ENCODE results near the gene ERLIN1. TPM values are rescaled to one million over a fixed set of nuclear protein-coding genes. Genes with fewer than 3 reads are reported as not detected.

ERLIN1 gene
- total and polyA plus RNA-seq, 8 donors, result 23.8 to 56.3 (median 47.0) TPM

GRCh38 chr10:100146875-100147650 lies 38.8 kb downstream of the ERLIN1 start:
- Histone ChIP-seq H3K36me3 (peaks cover 0 to 29% of the 10 kb centered on the region in 2 donors), H3K4me1 (no peaks in the 10 kb centered on the region), H3K27ac (no peak overlapping the region), H3K9me3 (no peaks in the 10 kb centered on the region), H3K27me3 (no peaks in the 10 kb centered on the region), H3K4me3 (no peak overlapping the region)
- intact Hi-C loops (cut with DNase I), result no loop called here
- DNase-seq (no peak), ATAC-seq (no peak)
- no peak for TF ChIP-seq CTCF (IDR thresholded peaks at IDR 0.05)

GRCh38 chr10:100146398-100146797 lies 39.4 kb downstream of the ERLIN1 start:
- TF ChIP-seq CTCF (IDR thresholded peaks at IDR 0.05), result no peak
- ATAC-seq, result no peak
- H3K4me1 ChIP-seq, result no peaks in the 10 kb centered on the region
- peaks cover 0 to 23% of the 10 kb centered on the region in 2 donors for H3K36me3 ChIP-seq
- intact Hi-C loops (cut with DNase I), result no loop called here
- no peak for DNase-seq
- no peak overlapping the region for H3K27ac ChIP-seq
- no peaks in the 10 kb centered on the region for H3K9me3 ChIP-seq
- no peaks in the 10 kb centered on the region for H3K27me3 ChIP-seq
- no peak overlapping the region for H3K4me3 ChIP-seq

DNA sequence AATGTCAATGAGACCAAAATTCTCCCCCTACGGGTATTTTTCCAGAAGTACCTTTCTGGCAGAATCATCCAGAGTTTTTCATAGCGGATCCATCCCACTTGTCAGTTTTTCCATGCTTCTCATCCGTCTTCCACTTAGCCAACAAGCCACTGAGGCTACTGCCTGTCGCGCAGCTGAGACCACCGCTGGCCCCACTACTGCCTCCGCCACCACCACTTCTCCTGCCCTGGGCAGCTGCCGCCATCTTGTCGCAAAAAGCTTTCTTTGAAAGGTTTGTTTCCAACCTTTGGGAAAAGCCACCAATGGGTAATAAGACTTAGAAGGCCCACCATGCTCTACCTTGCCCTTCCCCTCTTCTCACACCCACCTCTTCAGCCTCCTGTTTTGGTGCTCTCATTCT lies 42.1 kb downstream of the ERLIN1 start:
- H3K27ac ChIP-seq, result no peak overlapping the region
- DNase-seq, result no peak
- ATAC-seq, result no peak
- H3K9me3 ChIP-seq, result no peaks in the 10 kb centered on the region
- no peak overlapping the region for H3K4me3 ChIP-seq
- no peak for TF ChIP-seq CTCF (IDR thresholded peaks at IDR 0.05)
- H3K36me3 ChIP-seq, result no peaks in the 10 kb centered on the region
- no peaks in the 10 kb centered on the region for H3K4me1 ChIP-seq
- peaks cover 0 to 13% of the 10 kb centered on the region in 2 donors for H3K27me3 ChIP-seq
- intact Hi-C loops (cut with DNase I), result no loop called here

GRCh38 chr10:100141446-100142087 lies 44.3 kb downstream of the ERLIN1 start:
- Histone ChIP-seq H3K27ac (no peak overlapping the region), H3K36me3 (no peaks in the 10 kb centered on the region), H3K4me1 (no peaks in the 10 kb centered on the region), H3K4me3 (no peak overlapping the region), H3K9me3 (no peaks in the 10 kb centered on the region), H3K27me3 (peaks cover 0 to 13% of the 10 kb centered on the region in 2 donors)
- DNase-seq (no peak), ATAC-seq (no peak)
- TF ChIP-seq CTCF (IDR thresholded peaks at IDR 0.05), result no peak
- intact Hi-C loops (cut with DNase I), result no loop called here

DNA sequence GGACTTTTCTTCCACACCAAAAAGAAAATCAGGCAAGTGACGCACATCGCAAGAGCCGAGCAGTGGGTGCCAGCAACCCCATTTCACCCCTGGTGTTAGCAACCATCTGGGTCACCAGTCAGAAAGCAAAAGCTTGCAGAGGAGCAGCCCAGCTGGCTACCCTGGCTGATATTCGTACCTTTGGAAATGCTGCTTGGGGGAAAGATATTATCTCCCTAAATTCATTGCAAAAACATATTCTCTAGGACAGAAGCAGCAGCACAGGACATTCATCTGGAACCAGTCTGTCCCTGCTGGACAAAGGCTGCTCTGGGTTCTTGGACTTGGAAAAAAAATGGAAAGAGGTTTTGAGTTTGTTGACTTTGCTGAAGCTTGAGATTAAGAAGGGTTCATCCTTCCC lies 45.8 kb downstream of the ERLIN1 start:
- DNase-seq, result no peak
- Histone ChIP-seq H3K4me1 (no peaks in the 10 kb centered on the region), H3K36me3 (no peaks in the 10 kb centered on the region), H3K27me3 (peaks cover 0 to 13% of the 10 kb centered on the region in 2 donors), H3K9me3 (no peaks in the 10 kb centered on the region), H3K27ac (no peak overlapping the region), H3K4me3 (no peak overlapping the region)
- TF ChIP-seq CTCF (IDR thresholded peaks at IDR 0.05), result no peak
- intact Hi-C loops (cut with DNase I), result no loop called here
- ATAC-seq, result no peak

Data from left lung (tissue), 10 donors.